Chondrocyte (in vitro differentiated cells): ENCODE results near the gene KCNT1. TPM values are rescaled to one million over a fixed set of nuclear protein-coding genes. Genes with fewer than 3 reads are reported as not detected.

Experiments used
- DNase-seq: peaks from one replicate; pipeline ENCODE4 v3.0.0; 2021; ENCODE audit warnings: mixed read lengths, low spot score
- H3K27ac Mint-ChIP-seq: one replicate; pipeline ENCODE4 v1.8.0; 2021; ENCODE audit warnings: mild to moderate bottlenecking, moderate library complexity, mixed read lengths; ENCODE audit not compliant: unreplicated experiment
- H3K27me3 Mint-ChIP-seq: 2 replicates; pipeline ENCODE4 v1.8.0; 2021; ENCODE audit warnings: low read depth, mixed read lengths
- H3K36me3 Mint-ChIP-seq: 2 replicates; pipeline ENCODE4 v1.8.0; 2021; ENCODE audit warnings: low read depth, mixed read lengths
- H3K4me1 Mint-ChIP-seq: 2 replicates; pipeline ENCODE4 v1.8.0; 2021; ENCODE audit warnings: low read depth, mild to moderate bottlenecking, mixed read lengths
- H3K4me3 Mint-ChIP-seq: one replicate; pipeline ENCODE4 v1.8.0; 2021; ENCODE audit warnings: mild to moderate bottlenecking, moderate library complexity, mixed read lengths; ENCODE audit not compliant: unreplicated experiment
- H3K9me3 Mint-ChIP-seq: 2 replicates; pipeline ENCODE4 v1.8.0; 2021; ENCODE audit warnings: low read depth, mixed read lengths
- total RNA-seq: library from RNA; stranded (reverse); gene quantifications from 3 replicates; pipeline ENCODE4 v1.2.1, GENCODE V29; 2021
- TF ChIP-seq, protein P1 (sequence below): fragments of 200-600 bp; sonication (generic); IDR thresholded peaks from 2 replicates; pipeline ENCODE4 v1.5.0; 2021; ENCODE audit warnings: antibody characterized with exemption, mild to moderate bottlenecking, moderate library complexity

The KCNT1 gene
- total RNA-seq, 1 donor from 2014 or later = not detected

DNA sequence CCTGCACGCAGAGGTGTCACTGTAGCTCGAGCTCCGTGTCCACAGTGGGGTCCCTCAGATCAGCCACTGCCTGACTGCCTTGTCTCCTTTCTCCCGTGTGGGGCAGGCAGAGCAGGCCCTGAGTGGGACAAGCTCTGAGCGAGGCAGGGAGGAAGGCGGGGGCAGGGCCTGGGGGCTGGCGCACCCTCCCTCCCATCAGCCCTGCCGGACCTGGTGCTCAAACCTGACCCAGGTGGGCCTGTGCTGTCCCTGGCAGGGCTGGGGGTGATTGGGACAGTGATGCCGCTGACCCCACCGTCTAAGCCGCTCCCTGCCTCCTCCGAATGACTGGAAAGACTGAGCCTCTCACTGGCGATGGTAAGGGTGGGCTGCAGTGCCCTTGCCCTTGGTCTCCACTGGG lies 60.9 kb downstream of the KCNT1 start:
- H3K4me1 Mint-ChIP-seq = no peaks in the 10 kb centered on the region
- H3K27me3 Mint-ChIP-seq = peaks cover 2% of the 10 kb centered on the region
- H3K27ac Mint-ChIP-seq = no peak overlapping the region
- H3K9me3 Mint-ChIP-seq = peaks cover 11% of the 10 kb centered on the region
- no peak for DNase-seq
- no peaks in the 10 kb centered on the region for H3K36me3 Mint-ChIP-seq
- no peak overlapping the region for H3K4me3 Mint-ChIP-seq
- TF ChIP-seq, protein P1, sequence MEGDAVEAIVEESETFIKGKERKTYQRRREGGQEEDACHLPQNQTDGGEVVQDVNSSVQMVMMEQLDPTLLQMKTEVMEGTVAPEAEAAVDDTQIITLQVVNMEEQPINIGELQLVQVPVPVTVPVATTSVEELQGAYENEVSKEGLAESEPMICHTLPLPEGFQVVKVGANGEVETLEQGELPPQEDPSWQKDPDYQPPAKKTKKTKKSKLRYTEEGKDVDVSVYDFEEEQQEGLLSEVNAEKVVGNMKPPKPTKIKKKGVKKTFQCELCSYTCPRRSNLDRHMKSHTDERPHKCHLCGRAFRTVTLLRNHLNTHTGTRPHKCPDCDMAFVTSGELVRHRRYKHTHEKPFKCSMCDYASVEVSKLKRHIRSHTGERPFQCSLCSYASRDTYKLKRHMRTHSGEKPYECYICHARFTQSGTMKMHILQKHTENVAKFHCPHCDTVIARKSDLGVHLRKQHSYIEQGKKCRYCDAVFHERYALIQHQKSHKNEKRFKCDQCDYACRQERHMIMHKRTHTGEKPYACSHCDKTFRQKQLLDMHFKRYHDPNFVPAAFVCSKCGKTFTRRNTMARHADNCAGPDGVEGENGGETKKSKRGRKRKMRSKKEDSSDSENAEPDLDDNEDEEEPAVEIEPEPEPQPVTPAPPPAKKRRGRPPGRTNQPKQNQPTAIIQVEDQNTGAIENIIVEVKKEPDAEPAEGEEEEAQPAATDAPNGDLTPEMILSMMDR = no peak

DNA sequence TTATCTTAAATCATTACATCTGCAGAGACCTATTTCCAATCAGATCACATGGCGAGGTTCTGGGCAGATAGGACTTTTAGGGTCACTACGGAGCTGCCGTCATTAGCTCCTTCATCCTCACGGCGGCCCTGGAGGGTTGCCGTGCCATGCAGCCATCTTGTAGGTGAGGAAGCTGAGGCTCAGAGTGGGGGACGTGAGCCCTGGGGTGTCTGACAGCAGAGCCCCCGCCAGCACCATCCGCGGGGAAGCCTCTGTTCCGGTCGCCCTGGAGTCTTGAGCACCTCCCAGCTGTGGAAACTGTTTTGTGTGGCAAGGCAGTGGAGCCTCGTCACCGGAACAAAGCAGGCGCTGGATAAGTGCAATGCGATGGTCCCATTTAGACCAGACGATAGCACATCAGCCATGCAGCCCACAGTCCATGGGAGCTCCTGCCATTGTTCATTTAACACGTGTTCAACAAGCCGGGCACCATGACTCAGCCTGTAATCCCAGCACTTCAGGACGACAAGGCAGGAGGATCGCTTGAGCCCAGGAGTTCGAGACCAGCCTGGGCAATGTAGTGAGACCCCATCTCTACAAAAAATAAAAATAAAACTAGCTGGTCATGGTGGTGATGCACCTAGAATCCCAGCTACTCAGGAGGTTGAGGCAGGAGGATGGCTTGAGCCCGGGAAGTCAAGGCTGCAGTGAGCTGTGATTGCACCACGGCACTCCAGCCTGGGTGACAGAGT lies 61.9 kb downstream of the KCNT1 start:
- no peaks in the 10 kb centered on the region for H3K4me1 Mint-ChIP-seq
- H3K9me3 Mint-ChIP-seq = peaks cover 11% of the 10 kb centered on the region
- H3K27me3 Mint-ChIP-seq = peaks cover 2% of the 10 kb centered on the region
- no peak overlapping the region for H3K27ac Mint-ChIP-seq
- no peak overlapping the region for H3K4me3 Mint-ChIP-seq
- TF ChIP-seq, protein P1 = no peak
- H3K36me3 Mint-ChIP-seq = no peaks in the 10 kb centered on the region
- no peak for DNase-seq

DNA sequence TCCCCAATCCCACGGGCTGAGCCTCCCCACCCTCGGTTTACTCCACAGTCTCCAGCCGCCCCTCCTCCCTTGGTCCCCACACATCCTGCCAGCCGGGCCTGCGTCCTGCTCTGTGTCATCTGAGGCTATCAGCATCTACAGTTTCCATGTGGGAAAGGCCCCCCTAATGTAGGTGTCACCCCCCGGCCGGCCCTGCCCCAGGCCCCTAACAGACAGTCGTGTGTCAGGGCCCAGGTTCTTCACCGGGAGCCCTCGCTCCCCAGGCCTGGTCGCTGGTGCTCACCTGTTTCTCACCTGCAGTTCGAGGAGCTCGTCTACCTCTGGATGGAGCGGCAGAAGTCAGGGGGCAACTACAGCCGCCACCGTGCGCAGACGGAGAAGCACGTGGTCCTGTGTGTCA lies 62.7 kb downstream of the KCNT1 start:
- H3K27ac Mint-ChIP-seq = no peak overlapping the region
- no peaks in the 10 kb centered on the region for H3K4me1 Mint-ChIP-seq
- DNase-seq = no peak
- no peaks in the 10 kb centered on the region for H3K36me3 Mint-ChIP-seq
- H3K4me3 Mint-ChIP-seq = no peak overlapping the region
- TF ChIP-seq, protein P1 = no peak
- H3K27me3 Mint-ChIP-seq = peaks cover 2% of the 10 kb centered on the region
- peaks cover 11% of the 10 kb centered on the region for H3K9me3 Mint-ChIP-seq

GRCh38 chr9:135765416-135765815 lies 63.4 kb downstream of the KCNT1 start:
- peaks cover 2% of the 10 kb centered on the region for H3K27me3 Mint-ChIP-seq
- H3K27ac Mint-ChIP-seq = no peak overlapping the region
- H3K9me3 Mint-ChIP-seq = peaks cover 11% of the 10 kb centered on the region
- H3K36me3 Mint-ChIP-seq = no peaks in the 10 kb centered on the region
- TF ChIP-seq, protein P1 = no peak
- H3K4me3 Mint-ChIP-seq = no peak overlapping the region
- H3K4me1 Mint-ChIP-seq = no peaks in the 10 kb centered on the region
- no peak for DNase-seq

GRCh38 chr9:135766251-135766650 lies 64.3 kb downstream of the KCNT1 start:
- TF ChIP-seq, protein P1 = no peak
- Mint-ChIP-seq H3K27me3 (no peaks in the 10 kb centered on the region), H3K36me3 (no peaks in the 10 kb centered on the region), H3K27ac (no peak overlapping the region), H3K4me1 (no peaks in the 10 kb centered on the region), H3K9me3 (peaks cover 11% of the 10 kb centered on the region), H3K4me3 (no peak overlapping the region)
- DNase-seq = no peak
